Tibial nerve (tissue), 4 donors: Measurements from ENCODE around the gene CFDP1.
A peak's percentile ranks its signal among the peaks of the same experiment; 100 is the strongest.

Experiments used
- EP300 ChIP-seq, 2 donors: sonication (generic); formaldehyde crosslinking; IDR thresholded peaks; one replicate each; pipeline ENCODE4 v1.6.1; 2017; ENCODE audit warnings: antibody characterized with exemption in 2 of 2, mild to moderate bottlenecking in 1 of 2
- POLR2A ChIP-seq, 2 donors: fragments of 450-650 bp; IDR thresholded peaks; one replicate each; pipeline ENCODE4 v1.6.1; 2017; ENCODE audit warnings: antibody characterized with exemption in 2 of 2, mild to moderate bottlenecking in 2 of 2, moderate library complexity in 2 of 2
- TF ChIP-seq, protein P1 (sequence below), 5 experiments: fragments of 200-600 bp in 3 of 5; fragments of 450-650 bp in 2 of 5; sonication (generic) in 3 of 5; IDR thresholded peaks; one replicate each; pipeline ENCODE4 v1.5.1; 2016 to 2019; ENCODE audit warnings: antibody characterized with exemption in 5 of 5, mild to moderate bottlenecking in 3 of 5, moderate library complexity in 2 of 5

DNA sequence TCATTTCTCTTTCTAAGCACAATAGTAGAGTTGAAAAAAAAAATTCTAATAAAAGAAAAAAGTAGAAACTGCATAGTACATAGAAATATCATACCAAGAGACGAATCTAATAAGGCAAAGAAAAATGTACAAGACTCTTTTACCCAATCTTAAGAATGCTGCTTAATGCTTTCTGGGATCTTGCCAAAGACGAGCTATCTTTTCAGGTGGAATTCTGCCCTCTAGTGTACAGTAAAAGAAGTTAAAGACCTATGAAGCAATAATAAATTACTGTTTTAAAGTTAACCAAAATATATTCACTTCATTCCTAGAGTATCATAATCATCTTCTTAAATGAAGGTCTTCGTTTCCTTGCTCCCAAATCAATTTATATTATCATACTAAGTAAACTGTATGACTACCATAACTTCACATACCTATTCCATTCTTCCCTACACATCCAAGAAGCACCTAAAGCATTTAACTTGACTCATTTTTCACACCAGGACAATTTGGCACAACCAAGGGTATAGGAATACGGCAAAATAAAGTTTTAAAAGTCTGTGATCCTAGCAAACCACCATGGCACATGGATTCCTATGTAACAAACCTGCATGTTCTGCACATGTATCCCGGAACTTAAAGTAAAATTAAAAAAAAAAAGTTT, 47.7 kb downstream of the CFDP1 start:
- TF ChIP-seq, protein P1, sequence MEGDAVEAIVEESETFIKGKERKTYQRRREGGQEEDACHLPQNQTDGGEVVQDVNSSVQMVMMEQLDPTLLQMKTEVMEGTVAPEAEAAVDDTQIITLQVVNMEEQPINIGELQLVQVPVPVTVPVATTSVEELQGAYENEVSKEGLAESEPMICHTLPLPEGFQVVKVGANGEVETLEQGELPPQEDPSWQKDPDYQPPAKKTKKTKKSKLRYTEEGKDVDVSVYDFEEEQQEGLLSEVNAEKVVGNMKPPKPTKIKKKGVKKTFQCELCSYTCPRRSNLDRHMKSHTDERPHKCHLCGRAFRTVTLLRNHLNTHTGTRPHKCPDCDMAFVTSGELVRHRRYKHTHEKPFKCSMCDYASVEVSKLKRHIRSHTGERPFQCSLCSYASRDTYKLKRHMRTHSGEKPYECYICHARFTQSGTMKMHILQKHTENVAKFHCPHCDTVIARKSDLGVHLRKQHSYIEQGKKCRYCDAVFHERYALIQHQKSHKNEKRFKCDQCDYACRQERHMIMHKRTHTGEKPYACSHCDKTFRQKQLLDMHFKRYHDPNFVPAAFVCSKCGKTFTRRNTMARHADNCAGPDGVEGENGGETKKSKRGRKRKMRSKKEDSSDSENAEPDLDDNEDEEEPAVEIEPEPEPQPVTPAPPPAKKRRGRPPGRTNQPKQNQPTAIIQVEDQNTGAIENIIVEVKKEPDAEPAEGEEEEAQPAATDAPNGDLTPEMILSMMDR (IDR thresholded peaks at IDR 0.05): peak; percentile 51 to 86 (median 71)
- TF ChIP-seq POLR2A (IDR thresholded peaks at IDR 0.05): no peak
- TF ChIP-seq EP300 (IDR thresholded peaks at IDR 0.05): peak in 1 of 2 donors; percentile 46
